CD14-positive monocyte (primary cell): Measurements from ENCODE around the gene SLC35F2. TPM values are rescaled to one million over a fixed set of nuclear protein-coding genes. Genes with fewer than 3 reads are reported as not detected.

Experiments
- DNase-seq, 3 donors: peaks; one replicate each; pipeline ENCODE4 v3.0.0-alpha.2; 2011 to 2022
- H2AFZ ChIP-seq: 2 replicates; pipeline ENCODE4 v1.6.0; 2012; ENCODE audit warnings: mild to moderate bottlenecking, low read depth, low read length, inconsistent platforms; ENCODE audit not compliant: insufficient read depth, poor library complexity, severe bottlenecking
- H3K27ac ChIP-seq, 2 donors: 1 replicate in 1 of 2; 2 replicates in 1 of 2; pipeline ENCODE4 v1.5.1; 2012 to 2013; ENCODE audit warnings: low read length in 2 of 2, control low read depth in 1 of 2, inconsistent platforms in 1 of 2, low read depth in 1 of 2, mild to moderate bottlenecking in 1 of 2
- H3K27me3 ChIP-seq, 2 donors: one replicate each; pipeline versions ENCODE4 v1.6.0 to v1.6.1; 2011 to 2013; ENCODE audit warnings: low read length in 2 of 2; ENCODE audit not compliant: control insufficient read depth in 2 of 2, insufficient read depth in 2 of 2
- H3K36me3 ChIP-seq, 2 donors: replicated peaks in 1 of 2; 1 replicate in 1 of 2; 2 replicates in 1 of 2; pipeline versions ENCODE4 v1.5.1 to v1.6.1; 2012 to 2013; ENCODE audit warnings: low read length in 2 of 2, control low read depth in 1 of 2, inconsistent platforms in 1 of 2, mild to moderate bottlenecking in 1 of 2; ENCODE audit not compliant: insufficient read depth in 2 of 2, control insufficient read depth in 1 of 2
- H3K4me1 ChIP-seq, 2 donors: 1 replicate in 1 of 2; 2 replicates in 1 of 2; pipeline versions ENCODE4 v1.5.1 to v1.6.1; 2012 to 2013; ENCODE audit warnings: low read length in 2 of 2, control low read depth in 1 of 2, inconsistent platforms in 1 of 2, mild to moderate bottlenecking in 1 of 2, moderate library complexity in 1 of 2; ENCODE audit not compliant: insufficient read depth in 2 of 2, control insufficient read depth in 1 of 2
- H3K4me2 ChIP-seq: replicated peaks from 2 replicates; pipeline ENCODE3; 2012; ENCODE audit warnings: low read length, moderate library complexity, mild to moderate bottlenecking; ENCODE audit not compliant: poor library complexity, severe bottlenecking; ENCODE audit errors: extremely low read depth
- H3K4me3 ChIP-seq, 3 experiments: fragments of 200-600 bp in 1 of 3; sonication (generic) in 1 of 3; replicated peaks in 1 of 3; 1 replicate in 2 of 3; 2 replicates in 1 of 3; pipeline ENCODE4 v1.5.1; 2011 to 2013; ENCODE audit warnings: low read length in 3 of 3, mild to moderate bottlenecking in 3 of 3, control low read depth in 2 of 3, low read depth in 2 of 3, inconsistent platforms in 1 of 3, moderate library complexity in 1 of 3
- H3K79me2 ChIP-seq: 2 replicates; pipeline ENCODE4 v1.6.0; 2012; ENCODE audit warnings: mild to moderate bottlenecking, control low read depth, inconsistent platforms, low read length, moderate library complexity; ENCODE audit not compliant: insufficient read depth
- H3K9ac ChIP-seq: 2 replicates; pipeline ENCODE4 v1.6.0; 2017; ENCODE audit warnings: low read length, mild to moderate bottlenecking; ENCODE audit not compliant: insufficient read depth, poor library complexity, severe bottlenecking
- H3K9me3 ChIP-seq, 2 donors: replicated peaks in 1 of 2; 1 replicate in 1 of 2; 2 replicates in 1 of 2; pipeline versions ENCODE4 v1.5.1 to v1.6.1; 2012 to 2013; ENCODE audit warnings: low read length in 2 of 2, control low read depth in 1 of 2; ENCODE audit not compliant: control insufficient read depth in 1 of 2, insufficient read depth in 1 of 2
- H4K20me1 ChIP-seq: 2 replicates; pipeline ENCODE4 v1.6.0; 2012; ENCODE audit warnings: mild to moderate bottlenecking, low read length, control low read depth, moderate library complexity; ENCODE audit not compliant: insufficient read depth
- H3K27ac Mint-ChIP-seq, 7 donors: one replicate each; pipeline ENCODE4 v1.8.0; 2020; ENCODE audit warnings: mild to moderate bottlenecking in 7 of 7, mixed read lengths in 7 of 7, moderate library complexity in 6 of 7, inconsistent platforms in 2 of 7
- H3K27me3 Mint-ChIP-seq, 3 donors: one replicate each; pipeline ENCODE4 v1.8.0; 2021 to 2022; ENCODE audit warnings: low read depth in 3 of 3, mild to moderate bottlenecking in 3 of 3, mixed read lengths in 3 of 3, moderate library complexity in 3 of 3, inconsistent platforms in 1 of 3
- H3K36me3 Mint-ChIP-seq, 2 donors: one replicate each; pipeline ENCODE4 v1.8.0; 2020; ENCODE audit warnings: mixed read lengths in 2 of 2, inconsistent platforms in 1 of 2, mild to moderate bottlenecking in 1 of 2
- H3K4me1 Mint-ChIP-seq: one replicate; pipeline ENCODE4 v1.8.0; 2020; ENCODE audit warnings: mild to moderate bottlenecking, mixed read lengths
- H3K4me3 Mint-ChIP-seq, 2 donors: one replicate each; pipeline ENCODE4 v1.8.0; 2020; ENCODE audit warnings: mild to moderate bottlenecking in 2 of 2, mixed read lengths in 2 of 2, moderate library complexity in 1 of 2
- H3K9me3 Mint-ChIP-seq, 7 donors: one replicate each; pipeline ENCODE4 v1.8.0; 2020 to 2022; ENCODE audit warnings: mixed read lengths in 7 of 7, mild to moderate bottlenecking in 6 of 7, moderate library complexity in 6 of 7, inconsistent platforms in 2 of 7
- CTCF ChIP-seq: fragments of 200-600 bp; IDR thresholded peaks from one replicate; pipeline ENCODE4 v1.8.0; 2022; ENCODE audit warnings: antibody characterized with exemption, mild to moderate bottlenecking
- WGBS: methylation state at CpG from one replicate; pipeline ENCODE4 v1.1.5; 2013; ENCODE audit warnings: missing lambda C conversion rate; ENCODE audit not compliant: insufficient coverage; 5-methylcytosine and 5-hydroxymethylcytosine counted together
- intact Hi-C, 2 donors: fragments of 100-400 bp; cut with micrococcal nuclease; formaldehyde crosslinking; loops; one replicate each; pipeline versions ENCODE4 v1.15.0 to v1.15.1; 2023
- polyA plus RNA-seq, 3 donors: library from polyadenylated mRNA; depleted of rRNA in 1 of 3; unstranded in 2 of 3; stranded (reverse) in 1 of 3; fragments of 300-500 nt in 2 of 3; fragments of >200 nt in 1 of 3; fragmentation: Illumina TruSeq in 2 of 3; gene quantifications; 1 replicate in 2 of 3; 2 replicates in 1 of 3; pipeline ENCODE4 v1.2.3, GENCODE V29; 2012 to 2021

Gene SLC35F2
- polyA plus RNA-seq, 3 donors, result 0.24 to 0.25 TPM; not detected in 1

GRCh38 chr11:107856981-107857517 is 1.5 kb downstream of the SLC35F2 start:
- H3K27ac Mint-ChIP-seq, result peak overlapping the region in 2 of 7 donors; percentile 20 to 46

More at GRCh38 chr11:107856981-107857517, 1.5 kb downstream of the SLC35F2 start:
- Mint-ChIP-seq H3K9me3 (peaks cover 0 to 12% (median 9%) of the 10 kb centered on the region in 7 donors), H3K4me3 (peak overlapping the region in 1 of 2 donors; percentile 55), H3K27me3 (peaks cover 28 to 38% (median 38%) of the 10 kb centered on the region in 3 donors), H3K4me1 (peaks cover 28% of the 10 kb centered on the region), H3K36me3 (peaks cover 3 to 4% of the 10 kb centered on the region in 2 donors)
- Histone ChIP-seq H3K27ac (no peak overlapping the region), H3K36me3 (no peaks in the 10 kb centered on the region), H3K27me3 (peaks cover 3 to 21% of the 10 kb centered on the region in 2 donors), H3K4me1 (peaks cover 24 to 25% of the 10 kb centered on the region in 2 donors), H3K9ac (no peak overlapping the region), H4K20me1 (no peaks in the 10 kb centered on the region), H3K4me3 (no peak overlapping the region), H3K4me2 (no peak overlapping the region), H3K79me2 (peaks cover 4% of the 10 kb centered on the region), H2AFZ (no peak overlapping the region), H3K9me3 (no peaks in the 10 kb centered on the region)
- no peak for TF ChIP-seq CTCF
- 5% methylated on average over 7 of the region's 7 CpGs for WGBS
- intact Hi-C loops, result loop anchor here in 1 of 2 donors (5.0 kb wide), 1 partner anchor 60 kb away; no protein-coding TSS in a partner anchor
- DNase-seq, result peak in 2 of 3 donors; percentile 6 to 43
